A549 (cell line): ENCODE data around the gene SLC15A5. TPM values are rescaled to one million over a fixed set of nuclear protein-coding genes. Genes with fewer than 3 reads are reported as not detected.

Experiments used
- ATAC-seq, 2 experiments: fragments of 200-7000 bp in 1 of 2; fragments of >200 bp in 1 of 2; cut with Nextera tagmentation in 1 of 2; cut with Tn5 transposase in 1 of 2; 3 replicates each; pipeline versions ENCODE4 v1.8.0 to v1.9.1; 2018 to 2020; ENCODE audit warnings: mild to moderate bottlenecking in 1 of 2, moderate library complexity in 1 of 2
- CTCF ChIA-PET: fragments of 300-600 bp; sonication (Branson Sonifier 250); formaldehyde crosslinking; extraction: SDS; loops from one replicate; lab custom pipeline; 2021; ENCODE audit warnings: antibody characterized with exemption, inconsistent platforms; lab: Yijun Ruan, JAX
- POLR2A ChIA-PET: fragments of 350-600 bp; formaldehyde crosslinking; extraction: SDS; loops from one replicate; lab custom pipeline; 2021; ENCODE audit warnings: antibody characterized with exemption, inconsistent platforms; lab: Yijun Ruan, JAX
- DNase-seq, 2 experiments: peaks; one replicate each; pipeline versions ENCODE4 v3.0.0 to v3.0.0-alpha.2; 2011 to 2016; ENCODE audit warnings: low read depth in 1 of 2, low spot score in 1 of 2
- FAIRE-seq: peaks from 2 replicates; lab custom pipeline; 2011; peaks lifted over from hg19 to GRCh38; lab: Jason Lieb, UNC
- H3K27ac ChIP-seq, 2 experiments: fragments of >200 bp; sonication (Bioruptor Twin); formaldehyde crosslinking; 3 replicates each; pipeline ENCODE4 v1.5.1; 2016 to 2017
- H3K4me1 ChIP-seq: fragments of >200 bp; sonication (Bioruptor Twin); formaldehyde crosslinking; 3 replicates; pipeline ENCODE4 v1.6.1; 2016
- H3K4me2 ChIP-seq: fragments of >200 bp; sonication (Bioruptor Twin); formaldehyde crosslinking; 3 replicates; pipeline ENCODE4 v1.6.1; 2016
- H3K4me3 ChIP-seq: fragments of >200 bp; sonication (Bioruptor Twin); formaldehyde crosslinking; 3 replicates; pipeline ENCODE4 v1.5.1; 2016
- H3K9me3 ChIP-seq: fragments of >200 bp; sonication (Bioruptor Twin); formaldehyde crosslinking; 3 replicates; pipeline ENCODE4 v1.6.1; 2016
- BHLHE40 ChIP-seq: IDR thresholded peaks from 2 replicates; pipeline ENCODE4 v1.6.1; 2012; ENCODE audit warnings: low read depth, low read length, inconsistent platforms
- CBX8 ChIP-seq: fragments of 200-600 bp; sonication (generic); IDR thresholded peaks from 2 replicates; pipeline ENCODE4 v1.6.1; 2016
- CHD2 ChIP-seq: fragments of 150-350 bp; IDR thresholded peaks from 2 replicates; pipeline ENCODE4 v1.6.1; 2014; ENCODE audit warnings: low read length; ENCODE audit not compliant: partially characterized antibody
- EHMT2 ChIP-seq: fragments of 200-600 bp; sonication (generic); IDR thresholded peaks from 2 replicates; pipeline ENCODE4 v1.6.1; 2016; ENCODE audit warnings: antibody characterized with exemption, low read depth, mild to moderate bottlenecking, moderate library complexity
- ESRRA ChIP-seq: fragments of 150-350 bp; IDR thresholded peaks from 2 replicates; pipeline ENCODE4 v1.6.1; 2014; ENCODE audit warnings: mild to moderate bottlenecking, low read length, borderline replicate concordance
- FOSB ChIP-seq: fragments of 250-450 bp; sonication (Bioruptor Pico); IDR thresholded peaks from 2 replicates; pipeline ENCODE4 v1.5.0; 2020; ENCODE audit warnings: mild to moderate bottlenecking, moderate library complexity
- FOXS1 ChIP-seq: fragments of 250-450 bp; sonication (Bioruptor Pico); IDR thresholded peaks from 2 replicates; pipeline ENCODE4 v1.5.0; 2020; ENCODE audit warnings: mild to moderate bottlenecking, moderate library complexity
- HES2 ChIP-seq: fragments of >200 bp; sonication (Bioruptor Twin); formaldehyde crosslinking; IDR thresholded peaks from 2 replicates; pipeline ENCODE4 v1.6.1; 2016
- HEYL ChIP-seq: fragments of 250-450 bp; sonication (Bioruptor Pico); IDR thresholded peaks from 2 replicates; pipeline ENCODE4 v1.8.0; 2021; ENCODE audit warnings: mild to moderate bottlenecking, moderate library complexity
- HOXA7 ChIP-seq: fragments of 250-450 bp; sonication (Bioruptor Pico); IDR thresholded peaks from 2 replicates; pipeline ENCODE4 v1.5.0; 2020; ENCODE audit warnings: mild to moderate bottlenecking, moderate library complexity
- HOXB13 ChIP-seq: fragments of 250-450 bp; sonication (Bioruptor Pico); IDR thresholded peaks from 2 replicates; pipeline ENCODE4 v1.5.0; 2020; ENCODE audit warnings: low read depth, mild to moderate bottlenecking, moderate library complexity
- JUN ChIP-seq, 2 experiments: fragments of >200 bp; sonication (Bioruptor Twin); formaldehyde crosslinking; IDR thresholded peaks; 2 replicates in 1 of 2; 3 replicates in 1 of 2; pipeline ENCODE4 v1.6.1; 2016 to 2017
- JUNB ChIP-seq: fragments of >200 bp; sonication (Bioruptor Twin); formaldehyde crosslinking; IDR thresholded peaks from 2 replicates; pipeline ENCODE4 v1.6.1; 2016
- KDM5A ChIP-seq: fragments of 200-600 bp; sonication (generic); IDR thresholded peaks from 2 replicates; pipeline ENCODE4 v1.6.1; 2016; ENCODE audit warnings: antibody characterized with exemption, mild to moderate bottlenecking
- MAFK ChIP-seq: fragments of 450-650 bp; IDR thresholded peaks from 2 replicates; pipeline ENCODE4 v1.6.1; 2014; ENCODE audit not compliant: partially characterized antibody
- NFE2L2 ChIP-seq: fragments of 150-350 bp; conservative IDR thresholded peaks from 2 replicates; pipeline ENCODE4 v1.6.1; 2014; ENCODE audit warnings: low read length
- NR3C1 ChIP-seq: fragments of >200 bp; sonication (Bioruptor Twin); formaldehyde crosslinking; IDR thresholded peaks from 3 replicates; pipeline ENCODE4 v1.6.1; 2017
- RARB ChIP-seq: fragments of 250-450 bp; sonication (Bioruptor Pico); IDR thresholded peaks from 2 replicates; pipeline ENCODE4 v1.8.0; 2021; ENCODE audit warnings: mild to moderate bottlenecking, moderate library complexity
- REST ChIP-seq: fragments of 200-600 bp; sonication (generic); IDR thresholded peaks from 2 replicates; pipeline ENCODE4 v1.6.1; 2016; ENCODE audit warnings: antibody characterized with exemption, mild to moderate bottlenecking, moderate library complexity
- RFX5 ChIP-seq: fragments of 450-650 bp; IDR thresholded peaks from 2 replicates; pipeline ENCODE4 v1.7.1; 2014; ENCODE audit warnings: antibody characterized with exemption, mild to moderate bottlenecking, moderate library complexity
- SREBF2 ChIP-seq: fragments of 450-650 bp; IDR thresholded peaks from 2 replicates; pipeline ENCODE4 v1.6.1; 2014; ENCODE audit warnings: mild to moderate bottlenecking, moderate library complexity
- ZSCAN20 ChIP-seq: fragments of 250-450 bp; sonication (Bioruptor Pico); IDR thresholded peaks from 2 replicates; pipeline ENCODE4 v1.8.0; 2022; ENCODE audit warnings: mild to moderate bottlenecking, moderate library complexity
- WGBS: methylation state at CpG from one replicate; pipeline ENCODE4 v1.1.6; 2017; ENCODE audit errors: missing lambda C conversion rate; 5-methylcytosine and 5-hydroxymethylcytosine counted together
- polyA plus RNA-seq, 4 experiments: library from polyadenylated mRNA; depleted of rRNA in 3 of 4; stranded (reverse); fragments of >200 nt; fragmentation: RNase III in 1 of 4; extraction: RNeasy Plus Mini Kit Qiagen cat#74134 plus additional on column Dnase treatment in 1 of 4; gene quantifications; 2 replicates in 3 of 4; 3 replicates in 1 of 4; pipeline ENCODE4 v1.2.3, GENCODE V29; 2011 to 2017

The SLC15A5 gene
- polyA plus RNA-seq, 2 of the 4 experiments (the other 2 are of a cell fraction): not detected

- Histone ChIP-seq H3K27ac (no peak overlapping the region), H3K4me3 (no peak overlapping the region), H3K4me2 (no peak overlapping the region), H3K4me1 (no peaks in the 10 kb centered on the region), H3K9me3 (no peaks in the 10 kb centered on the region)
- POLR2A ChIA-PET: no interaction called here
- WGBS: 58% methylated on average over 2 of the region's 2 CpGs
- CTCF ChIA-PET: interaction anchor here (0.5 kb wide), 1 partner anchor 667 kb away, joined by 3 read pairs; no protein-coding TSS in a partner anchor
- ATAC-seq (no peak), FAIRE-seq (no peak), DNase-seq (no peak)
- TF ChIP-seq EHMT2: no peak
- no peak for TF ChIP-seq SREBF2
- no peak for TF ChIP-seq HOXB13 (CRISPR knock-in tag)
These were observed 65.8 kb downstream of the SLC15A5 start for GRCh38 chr12:16211731-16212130.

- ChIA-PET CTCF (no interaction called here), POLR2A (no interaction called here)
- no peak overlapping the region for H3K27ac ChIP-seq
- TF ChIP-seq HES2: no peak
- no peak for TF ChIP-seq REST
- TF ChIP-seq HOXA7 (CRISPR knock-in tag): no peak
- no peak for TF ChIP-seq HEYL (CRISPR knock-in tag)
- no peak for TF ChIP-seq BHLHE40
- no peak overlapping the region for H3K4me2 ChIP-seq
- FAIRE-seq (no peak), ATAC-seq (no peak), DNase-seq (no peak)
- 0 out of 3 replicates have a peak, but pooled peaks cover 4% of the 10 kb centered on the region for H3K9me3 ChIP-seq
- no peaks in the 10 kb centered on the region for H3K4me1 ChIP-seq
- no peak overlapping the region for H3K4me3 ChIP-seq
- 12% methylated on average over 3 of the region's 3 CpGs for WGBS
These were observed 78.6 kb downstream of the SLC15A5 start for GRCh38 chr12:16198884-16199283.

- H3K4me3 ChIP-seq: no peak overlapping the region
- WGBS: 61% methylated on average over 4 of the region's 4 CpGs
- H3K4me2 ChIP-seq: no peak overlapping the region
- no peak for TF ChIP-seq NFE2L2
- TF ChIP-seq HES2: no peak
- TF ChIP-seq FOXS1 (CRISPR knock-in tag): no peak
- TF ChIP-seq MAFK: no peak
- TF ChIP-seq JUN (IDR thresholded peaks at IDR 0.05): no peak
- TF ChIP-seq FOSB (CRISPR knock-in tag): no peak
- TF ChIP-seq JUNB: no peak
- TF ChIP-seq CBX8: no peak
- no peak for TF ChIP-seq RARB (CRISPR knock-in tag)
- no peak for TF ChIP-seq ZSCAN20
- no peak for TF ChIP-seq NR3C1
- TF ChIP-seq KDM5A: no peak
- TF ChIP-seq HOXA7 (CRISPR knock-in tag): no peak
- no peak for TF ChIP-seq ESRRA
- no peak for TF ChIP-seq CHD2
- TF ChIP-seq REST: no peak
- no peak for TF ChIP-seq RFX5
- no peaks in the 10 kb centered on the region for H3K4me1 ChIP-seq
- 0 out of 3 replicates have a peak, but pooled peaks cover 4% of the 10 kb centered on the region for H3K9me3 ChIP-seq
- H3K27ac ChIP-seq: no peak overlapping the region
- ChIA-PET POLR2A (no interaction called here), CTCF (interaction anchor here (0.6 kb wide), 1 partner anchor 598 kb away, joined by 4 read pairs; no protein-coding TSS in a partner anchor)
- FAIRE-seq (no peak), DNase-seq (no peak), ATAC-seq (no peak)
These were observed 79.9 kb downstream of the SLC15A5 start for GRCh38 chr12:16197600-16197999.
